HG03139 (cell line): ENCODE data around the gene LRRC72.
"Not testable (repeated sequence)": the region's sequence is repeated elsewhere in the genome, so short reads cannot be mapped to it uniquely, and the experiment has no call there.

Experiments
- ATAC-seq: cut with Tn5 transposase; IDR thresholded peaks from one replicate; pipeline ENCODE4 v1.9.1; 2021; ENCODE audit not compliant: unreplicated experiment

LRRC72 gene

GRCh38 chr7:16524332-16524731 lies 2.3 kb upstream of the LRRC72 start:
- no peak for ATAC-seq

- ATAC-seq = no peak
These were observed 1.9 kb downstream of the LRRC72 start for GRCh38 chr7:16528520-16528919.

GRCh38 chr7:16529697-16530096 lies 3.1 kb downstream of the LRRC72 start:
- no peak for ATAC-seq

- ATAC-seq = no peak
These were observed 5.1 kb downstream of the LRRC72 start for GRCh38 chr7:16531707-16532106.

GRCh38 chr7:16532272-16532671 lies 5.6 kb downstream of the LRRC72 start:
- no peak for ATAC-seq

- ATAC-seq = no peak
These were observed 8.9 kb downstream of the LRRC72 start for GRCh38 chr7:16535500-16535899.

- not testable (repeated sequence) for ATAC-seq
These were observed 13.9 kb downstream of the LRRC72 start for GRCh38 chr7:16540559-16540958.

- ATAC-seq = no peak
These were observed 15.8 kb downstream of the LRRC72 start for GRCh38 chr7:16542401-16542800.

GRCh38 chr7:16543456-16543855 lies 16.8 kb downstream of the LRRC72 start:
- no peak for ATAC-seq

- no peak for ATAC-seq
These were observed 20.4 kb downstream of the LRRC72 start for GRCh38 chr7:16546921-16547505.

- ATAC-seq = no peak
These were observed 21.8 kb downstream of the LRRC72 start for GRCh38 chr7:16548428-16548827.

GRCh38 chr7:16550671-16551070 lies 24.0 kb downstream of the LRRC72 start:
- no peak for ATAC-seq

- ATAC-seq = no peak
These were observed 28.1 kb downstream of the LRRC72 start for GRCh38 chr7:16554518-16555236.

GRCh38 chr7:16556359-16556758 lies 29.7 kb downstream of the LRRC72 start:
- no peak for ATAC-seq

GRCh38 chr7:16558761-16559302 lies 32.2 kb downstream of the LRRC72 start:
- no peak for ATAC-seq

- no peak for ATAC-seq
These were observed 33.0 kb downstream of the LRRC72 start for GRCh38 chr7:16559497-16560179.

- ATAC-seq = no peak
These were observed 35.3 kb downstream of the LRRC72 start for GRCh38 chr7:16561943-16562342.

GRCh38 chr7:16562456-16563220 lies 36.0 kb downstream of the LRRC72 start:
- ATAC-seq = no peak

GRCh38 chr7:16563281-16564022 lies 36.8 kb downstream of the LRRC72 start:
- peak; percentile 89 for ATAC-seq

GRCh38 chr7:16564023-16564380 lies 37.4 kb downstream of the LRRC72 start:
- ATAC-seq = no peak
